ENCODE results near the gene SERTM1. TPM values are rescaled to one million over a fixed set of nuclear protein-coding genes. Genes with fewer than 3 reads are reported as not detected.

Gene SERTM1
- not detected in 2 replicates for total RNA-seq

DNA sequence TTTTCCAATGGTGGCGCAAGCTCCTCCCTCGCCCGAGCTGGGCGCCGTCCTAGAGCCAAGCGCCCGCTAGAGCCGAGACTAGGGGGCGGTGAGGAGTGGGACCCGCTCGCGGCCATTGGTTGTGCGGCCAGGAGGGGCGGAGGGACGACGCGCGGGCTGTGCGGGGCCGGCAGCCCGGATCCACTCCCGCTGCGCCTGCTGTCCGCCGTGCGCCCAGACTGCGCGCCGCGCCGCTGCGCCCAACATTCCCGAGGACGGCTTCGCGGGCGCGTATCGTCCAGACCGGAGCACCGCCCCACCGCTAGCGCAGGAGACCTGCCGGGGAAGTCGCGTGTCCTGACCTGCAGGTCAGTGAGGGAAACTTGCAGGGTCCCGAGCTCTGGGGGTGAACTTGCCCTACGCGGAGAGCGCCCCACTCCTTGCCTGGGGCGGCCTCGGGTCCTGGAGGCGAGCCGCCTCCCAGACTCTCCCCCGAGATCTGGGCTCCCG lies at the start of gene SERTM1:
SERTM1 (plus strand) TSS at position 183 of the 489 bp plus-strand sequence. CDS start 21,059 bp downstream, outside the sequence.

Other genes starting within 250 kb of the SERTM1 start
- gene CCNA1, start 241.5 kb upstream of the SERTM1 start, total RNA-seq = 11.3 and 12.8 TPM in 2 replicates
- gene RFXAP, start 145.2 kb downstream of the SERTM1 start, total RNA-seq = 1.1 and 1.2 TPM in 2 replicates
- gene SMAD9, start 246.2 kb downstream of the SERTM1 start, total RNA-seq = 4.8 and 5.0 TPM in 2 replicates

Measured in regular cardiac myocyte (primary cell).